H1 (cell line): Measurements from ENCODE around the gene PLPPR3. TPM values are rescaled to one million over a fixed set of nuclear protein-coding genes. Genes with fewer than 3 reads are reported as not detected.
A peak's percentile ranks its signal among the peaks of the same experiment; 100 is the strongest.

Source experiments
- CTCF ChIA-PET: fragments of 300-600 bp; sonication (Branson Sonifier 250); formaldehyde crosslinking; loops from one replicate; lab custom pipeline; 2021; ENCODE audit not compliant: partially characterized antibody; lab: Charles Lee
- POLR2A ChIA-PET: fragments of 300-600 bp; sonication (Branson Sonifier 250); formaldehyde crosslinking; loops from one replicate; lab custom pipeline; 2021; ENCODE audit warnings: inconsistent platforms; ENCODE audit not compliant: partially characterized antibody; lab: Charles Lee
- DNase-seq, 2 experiments: peaks; one replicate each; pipeline versions ENCODE4 v3.0.0 to v3.0.0-alpha.2; 2010 to 2022; ENCODE audit warnings: low spot score in 2 of 2, low read depth in 1 of 2, mixed read lengths in 1 of 2
- FAIRE-seq: peaks from 2 replicates; lab custom pipeline; 2011; peaks lifted over from hg19 to GRCh38; lab: Jason Lieb, UNC
- H2AFZ ChIP-seq: 2 replicates; pipeline ENCODE4 v1.8.1; 2012; ENCODE audit warnings: low read length, inconsistent platforms
- H2AK5ac ChIP-seq: 2 replicates; pipeline ENCODE4 v1.6.1; 2013; ENCODE audit warnings: low read depth, low read length
- H2BK120ac ChIP-seq: replicated peaks from 2 replicates; pipeline ENCODE3; 2013; ENCODE audit warnings: low read depth, low read length, inconsistent platforms
- H2BK12ac ChIP-seq: 2 replicates; pipeline ENCODE4 v1.6.1; 2013; ENCODE audit warnings: low read depth, low read length
- H2BK15ac ChIP-seq: 2 replicates; pipeline ENCODE4 v1.6.1; 2013; ENCODE audit warnings: low read length
- H2BK20ac ChIP-seq: 2 replicates; pipeline ENCODE4 v1.6.1; 2013; ENCODE audit warnings: low read length
- H2BK5ac ChIP-seq: 2 replicates; pipeline ENCODE4 v1.6.1; 2013; ENCODE audit warnings: low read depth, low read length
- H3K14ac ChIP-seq: 2 replicates; pipeline ENCODE4 v1.6.1; 2013; ENCODE audit warnings: inconsistent platforms; ENCODE audit not compliant: insufficient read length
- H3K18ac ChIP-seq: 2 replicates; pipeline ENCODE4 v1.6.1; 2013; ENCODE audit warnings: low read length; ENCODE audit errors: extremely low read depth
- H3K23ac ChIP-seq: 2 replicates; pipeline ENCODE4 v1.6.1; 2013; ENCODE audit warnings: inconsistent platforms; ENCODE audit not compliant: insufficient read length
- H3K23me2 ChIP-seq: 2 replicates; pipeline ENCODE4 v1.6.1; 2013; ENCODE audit warnings: low read depth, low read length
- H3K27ac ChIP-seq: 2 replicates; pipeline ENCODE4 v1.6.1; 2011; ENCODE audit warnings: low read depth, low read length, inconsistent platforms
- H3K27me3 ChIP-seq, 4 experiments: replicated peaks in 1 of 4; 1 replicate in 1 of 4; 2 replicates in 3 of 4; pipeline versions ENCODE4 v1.6.1 to v1.8.1; 2011 to 2013; ENCODE audit warnings: low read length in 3 of 4, mild to moderate bottlenecking in 3 of 4, inconsistent platforms in 2 of 4, mixed read lengths in 2 of 4, moderate library complexity in 1 of 4; ENCODE audit not compliant: control insufficient read depth in 3 of 4, insufficient read depth in 3 of 4; ENCODE audit errors: extremely low read depth in 1 of 4
- H3K36me3 ChIP-seq, 4 experiments: 2 replicates each; pipeline versions ENCODE4 v1.6.1 to v1.8.1; 2011 to 2013; ENCODE audit warnings: mild to moderate bottlenecking in 4 of 4, low read length in 3 of 4, moderate library complexity in 2 of 4, control low read depth in 1 of 4, inconsistent platforms in 1 of 4; ENCODE audit not compliant: insufficient read depth in 4 of 4, control insufficient read depth in 2 of 4
- H3K4ac ChIP-seq: replicated peaks from 2 replicates; pipeline ENCODE3; 2013; ENCODE audit warnings: low read length, low read depth, mixed read lengths, inconsistent platforms; ENCODE audit not compliant: insufficient read length
- H3K4me1 ChIP-seq, 4 experiments: replicated peaks in 1 of 4; 1 replicate in 1 of 4; 2 replicates in 3 of 4; pipeline versions ENCODE4 v1.6.1 to v1.8.1; 2011 to 2013; ENCODE audit warnings: low read length in 3 of 4, inconsistent platforms in 2 of 4, mixed read lengths in 1 of 4; ENCODE audit not compliant: insufficient read depth in 4 of 4, control insufficient read depth in 3 of 4
- H3K4me2 ChIP-seq, 2 experiments: 2 replicates each; pipeline versions ENCODE4 v1.6.1 to v1.8.1; 2011 to 2013; ENCODE audit warnings: low read depth in 2 of 2, low read length in 2 of 2, control low read depth in 1 of 2, inconsistent platforms in 1 of 2, mild to moderate bottlenecking in 1 of 2; ENCODE audit not compliant: insufficient read depth in 1 of 2
- H3K4me3 ChIP-seq, 4 experiments: fragments of 200-600, 300-600 bp in 1 of 4; sonication (generic), shearing (Covaris generic), sonication (Bioruptor Twin) in 1 of 4; 2 replicates each; pipeline versions ENCODE4 v1.5.1 to v1.8.1; 2011 to 2016; ENCODE audit warnings: low read length in 4 of 4, low read depth in 3 of 4, control low read depth in 2 of 4, inconsistent platforms in 2 of 4, mild to moderate bottlenecking in 2 of 4, mixed read lengths in 1 of 4, moderate library complexity in 1 of 4; ENCODE audit not compliant: insufficient read depth in 2 of 4; ENCODE audit errors: extremely low read depth in 1 of 4
- H3K56ac ChIP-seq: replicated peaks from 2 replicates; pipeline ENCODE3; 2013; ENCODE audit warnings: low read depth, mild to moderate bottlenecking, mixed read lengths, low read length, inconsistent platforms; ENCODE audit not compliant: insufficient read length
- H3K79me1 ChIP-seq: 2 replicates; pipeline ENCODE4 v1.6.1; 2013; ENCODE audit warnings: low read depth, low read length, control low read depth
- H3K79me2 ChIP-seq, 2 experiments: 2 replicates each; pipeline versions ENCODE4 v1.6.1 to v1.8.1; 2012 to 2013; ENCODE audit warnings: low read length in 2 of 2, mild to moderate bottlenecking in 2 of 2, inconsistent platforms in 1 of 2; ENCODE audit not compliant: insufficient read depth in 2 of 2, control insufficient read depth in 1 of 2
- H3K9ac ChIP-seq, 4 experiments: replicated peaks in 1 of 4; 1 replicate in 1 of 4; 2 replicates in 3 of 4; pipeline versions ENCODE4 v1.6.1 to v1.8.1; 2011 to 2013; ENCODE audit warnings: low read depth in 3 of 4, low read length in 3 of 4, control low read depth in 2 of 4, mild to moderate bottlenecking in 2 of 4, moderate library complexity in 2 of 4, inconsistent platforms in 1 of 4; ENCODE audit errors: extremely low read depth in 1 of 4
- H3K9me3 ChIP-seq, 2 experiments: 2 replicates each; pipeline versions ENCODE4 v1.6.1 to v1.8.1; 2012 to 2013; ENCODE audit warnings: mild to moderate bottlenecking in 2 of 2, moderate library complexity in 2 of 2, control low read depth in 1 of 2, inconsistent platforms in 1 of 2, low read depth in 1 of 2, low read length in 1 of 2, mixed read lengths in 1 of 2; ENCODE audit not compliant: insufficient read depth in 2 of 2
- H4K20me1 ChIP-seq, 2 experiments: replicated peaks in 1 of 2; 2 replicates each; pipeline versions ENCODE3 to v1.8.1; 2011 to 2013; ENCODE audit warnings: inconsistent platforms in 2 of 2, low read length in 2 of 2, mild to moderate bottlenecking in 1 of 2; ENCODE audit not compliant: insufficient read depth in 2 of 2, control insufficient read depth in 1 of 2
- H4K5ac ChIP-seq: 2 replicates; pipeline ENCODE4 v1.6.1; 2013; ENCODE audit warnings: low read length, low read depth, mixed read lengths, inconsistent platforms; ENCODE audit not compliant: insufficient read length
- H4K8ac ChIP-seq: 2 replicates; pipeline ENCODE4 v1.8.0; 2013; ENCODE audit warnings: mild to moderate bottlenecking, moderate library complexity, low read length, inconsistent platforms; ENCODE audit not compliant: insufficient read depth; ENCODE audit errors: extremely low read depth
- H4K91ac ChIP-seq: replicated peaks from 2 replicates; pipeline ENCODE3; 2013; ENCODE audit warnings: low read length, mixed read lengths, inconsistent platforms; ENCODE audit not compliant: insufficient read length
- CHD2 ChIP-seq: IDR thresholded peaks from 2 replicates; pipeline ENCODE4 v1.6.1; 2012; ENCODE audit warnings: low read length, improper control_type of control experiment
- CREB1 ChIP-seq: IDR thresholded peaks from 2 replicates; pipeline ENCODE4 v1.6.1; 2012; ENCODE audit warnings: inconsistent platforms
- E2F6 ChIP-seq: IDR thresholded peaks from 2 replicates; pipeline ENCODE4 v1.6.1; 2012; ENCODE audit warnings: inconsistent platforms
- PHF8 ChIP-seq: fragments of 200-600 bp; sonication (generic); conservative IDR thresholded peaks from 2 replicates; pipeline ENCODE4 v1.7.1; 2012; ENCODE audit warnings: low read depth, mild to moderate bottlenecking, inconsistent platforms, low read length, moderate library complexity
- RXRA ChIP-seq: IDR thresholded peaks from 2 replicates; pipeline ENCODE4 v1.6.1; 2011; ENCODE audit warnings: low read depth, mild to moderate bottlenecking, low read length, moderate library complexity; ENCODE audit not compliant: insufficient read depth
- SIN3A ChIP-seq, 2 experiments: IDR thresholded peaks in 1 of 2; conservative IDR thresholded peaks in 1 of 2; 2 replicates each; pipeline ENCODE4 v1.6.1; 2011 to 2012; ENCODE audit warnings: low read length in 2 of 2, improper control_type of control experiment in 1 of 2, low read depth in 1 of 2, mild to moderate bottlenecking in 1 of 2
- SIRT6 ChIP-seq: IDR thresholded peaks from one replicate; pipeline ENCODE4 v1.7.1; 2012; ENCODE audit warnings: low read length, inconsistent platforms
- TAF1 ChIP-seq: IDR thresholded peaks from 2 replicates; pipeline ENCODE4 v1.6.1; 2011; ENCODE audit warnings: mild to moderate bottlenecking, low read depth, low read length
- TAF7 ChIP-seq: optimal IDR thresholded peaks from 2 replicates; pipeline ENCODE3; 2011; ENCODE audit warnings: low read depth, mild to moderate bottlenecking, inconsistent platforms, low read length, moderate library complexity, borderline replicate concordance
- TCF12 ChIP-seq: IDR thresholded peaks from 2 replicates; pipeline ENCODE4 v1.6.1; 2011; ENCODE audit warnings: low read depth, mild to moderate bottlenecking, low read length
- WGBS, 2 experiments: shearing (Covaris generic) in 1 of 2; methylation state at CpG; one replicate each; pipeline versions ENCODE4 v1.1.6 to v1.1.7; 2013 to 2015; ENCODE audit warnings: low lambda C conversion rate in 2 of 2, mixed read lengths in 2 of 2, inconsistent platforms in 1 of 2, low coverage in 1 of 2, missing lambda C conversion rate in 1 of 2; ENCODE audit not compliant: insufficient replicate concordance in 2 of 2, insufficient coverage in 1 of 2, insufficient read length in 1 of 2; ENCODE audit errors: extremely low coverage in 1 of 2, missing lambda C conversion rate in 1 of 2; 5-methylcytosine and 5-hydroxymethylcytosine counted together
- polyA plus RNA-seq, 7 experiments: library from polyadenylated mRNA; depleted of rRNA in 3 of 7; stranded (reverse) in 5 of 7; unstranded in 2 of 7; fragments of >200 nt in 5 of 7; fragments of 200-250 nt in 2 of 7; gene quantifications; 1 replicate in 5 of 7; 2 replicates in 1 of 7; 4 replicates in 1 of 7; pipeline versions ENCODE4 v1.2.1 to v1.2.3, GENCODE V29; 2011 to 2013; ENCODE audit warnings: missing spikeins in 2 of 7, mixed read lengths in 2 of 7
- total RNA-seq: library from RNA; stranded (reverse); fragmentation: NEBNext Ultra II Directional; extraction: Animal tissue kit (Norgen Biotek cat#: 25700); gene quantifications from 2 replicates; pipeline ENCODE4 v1.2.1, GENCODE V29; 2021

PLPPR3 gene
- total and polyA plus RNA-seq, 2 of the 8 experiments (the other 6 are each of a cell fraction or from before 2014, with no cell fraction given), result 71.7 to 76.4 TPM

- 2% methylated on average over 26 of the region's 129 CpGs; no CpG with 5 or more reads in 1 of the 2 experiments for WGBS, 2 experiments
- CTCF ChIA-PET, result interaction anchor here (2.3 kb wide), 1 partner anchor 9 kb away, joined by 10 read pairs; no protein-coding TSS in a partner anchor
- H3K27ac ChIP-seq, result peak overlapping the region; percentile 75
- H2BK12ac ChIP-seq, result no peak overlapping the region
- H3K23ac ChIP-seq, result no peak overlapping the region
- H4K20me1 ChIP-seq, result peaks cover 39 to 40% of the 10 kb centered on the region in 2 experiments
- FAIRE-seq (no peak), DNase-seq (peak in 1 of 2 experiments; percentile 84)
- H2BK15ac ChIP-seq, result no peak overlapping the region
- H2BK20ac ChIP-seq, result no peak overlapping the region
- H3K23me2 ChIP-seq, result peaks cover 10% of the 10 kb centered on the region; the same call in 1 of the 2 replicates
- H3K4me2 ChIP-seq, result peak overlapping the region; percentile 62 to 93
- peaks cover 49 to 50% of the 10 kb centered on the region in 2 experiments for H3K79me2 ChIP-seq
- H3K79me1 ChIP-seq, result no peaks in the 10 kb centered on the region
- H2BK120ac ChIP-seq, result no peak overlapping the region
- H2BK5ac ChIP-seq, result peak overlapping the region; percentile 71
- no peak overlapping the region for H2AK5ac ChIP-seq
- POLR2A ChIA-PET, result interaction anchor here (0.8 to 16.9 kb wide), 25 partner anchors 8 to 267 kb away, joined by 3 to 277 read pairs (median 6); partner anchors contain the start of genes AZU1, BSG, CDC34 and CNN2
- H4K8ac ChIP-seq, result peak overlapping the region; percentile 96
- peaks cover 0 to 24% (median 18%) of the 10 kb centered on the region in 4 experiments; a peak in 7 of 8 replicates for H3K36me3 ChIP-seq
- H3K4me1 ChIP-seq, result peaks cover 0 to 29% (median 18%) of the 10 kb centered on the region in 4 experiments; a peak in 6 of 7 replicates
- H3K18ac ChIP-seq, result peak overlapping the region; percentile 32
- no peak overlapping the region for H3K56ac ChIP-seq
- H2AFZ ChIP-seq, result no peak overlapping the region
- H3K4me3 ChIP-seq, result peak overlapping the region; percentile 88 to 100 (median 96)
- H3K9me3 ChIP-seq, result no peaks in the 10 kb centered on the region
- H3K9ac ChIP-seq, result peak overlapping the region; percentile 86 to 98 (median 93)
- H3K27me3 ChIP-seq, result no peaks in the 10 kb centered on the region
- no peak overlapping the region for H3K14ac ChIP-seq
- H4K91ac ChIP-seq, result peak overlapping the region; percentile 34
- H4K5ac ChIP-seq, result peak overlapping the region; percentile 30
- H3K4ac ChIP-seq, result peak overlapping the region; percentile 8
- TF ChIP-seq RXRA (no peak), TAF7 (no peak), TAF1 (no peak), CREB1 (peak; percentile 27; the same call in 1 of the 2 replicates), PHF8 (peak; percentile 78; the same call in 1 of the 2 replicates), CHD2 (no peak), E2F6 (peak; percentile 58), SIN3A (conservative IDR thresholded peaks at IDR 0.05 in 1 of 2, IDR thresholded peaks at IDR 0.05 in 1 of 2; ENCODE audit: low read depth in 1 of 2, low read length in 2 of 2) (no peak), SIRT6 (no peak), TCF12 (no peak)
These were observed 24.0 kb downstream of the PLPPR3 start for GRCh38 chr19:797528-798414.
